Left hindlimb (tissue), 1 donor: ENCODE data around the gene GREB1L.

ENCODE experiments used
- DNase-seq: peaks from one replicate; pipeline ENCODE4 v3.0.0-alpha.2; 2018

GREB1L gene

DNA sequence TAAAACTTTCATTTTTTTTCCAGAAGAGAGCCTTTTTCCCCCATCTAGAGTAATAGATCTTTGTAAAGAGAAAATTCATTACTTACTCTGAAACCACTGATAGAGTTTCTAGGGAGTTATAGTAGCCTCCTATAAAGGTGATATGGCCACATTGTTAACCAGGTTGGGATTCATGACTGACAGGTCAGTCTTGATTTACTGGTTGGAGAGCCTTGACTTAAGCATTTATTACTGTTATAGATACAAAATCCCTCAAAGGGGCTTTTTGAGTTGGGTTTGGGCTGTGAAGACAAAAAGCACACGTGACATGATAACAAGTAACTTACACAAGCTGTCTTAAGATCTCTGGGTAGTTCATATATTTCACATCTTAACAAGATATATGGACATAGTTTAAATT lies 141.0 kb downstream of the GREB1L start:
- no peak for DNase-seq

DNA sequence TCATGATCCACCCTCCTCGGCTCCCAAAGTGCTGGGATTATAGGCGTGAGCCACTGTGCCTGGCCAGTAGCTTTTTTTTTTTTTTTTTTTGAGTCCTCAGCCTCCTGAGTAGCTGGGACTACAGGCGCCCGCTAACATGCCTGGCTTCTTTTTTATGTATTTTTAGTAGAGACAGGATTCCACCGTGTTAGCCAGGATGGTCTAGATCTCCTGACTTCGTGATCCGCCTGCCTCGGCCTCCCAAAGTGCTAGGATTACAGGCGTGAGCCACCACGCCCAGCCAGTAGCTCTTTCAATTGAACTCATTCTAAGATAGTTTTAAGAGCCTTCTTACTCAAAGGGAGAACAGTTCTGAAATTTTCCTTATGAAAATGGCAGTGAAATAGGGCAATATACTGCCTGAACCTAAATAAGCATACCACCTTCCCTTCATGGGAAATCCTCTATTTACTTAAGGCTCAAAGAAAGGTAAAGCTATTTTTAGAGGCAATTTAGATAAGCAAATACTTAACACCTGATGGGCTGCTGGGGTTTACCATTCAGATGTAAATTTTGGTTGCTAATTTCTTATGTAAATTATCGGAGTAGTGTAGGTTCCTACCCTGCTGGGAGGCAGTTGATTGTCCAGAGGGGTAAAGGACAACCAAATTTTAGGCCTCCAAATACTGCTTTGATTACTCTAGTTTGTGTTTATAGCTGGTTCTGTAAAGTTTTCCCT lies 144.7 kb downstream of the GREB1L start:
- DNase-seq = no peak

- DNase-seq = no peak
Observed at GRCh38 chr18:21387886-21388285, 145.9 kb downstream of the GREB1L start.

DNA sequence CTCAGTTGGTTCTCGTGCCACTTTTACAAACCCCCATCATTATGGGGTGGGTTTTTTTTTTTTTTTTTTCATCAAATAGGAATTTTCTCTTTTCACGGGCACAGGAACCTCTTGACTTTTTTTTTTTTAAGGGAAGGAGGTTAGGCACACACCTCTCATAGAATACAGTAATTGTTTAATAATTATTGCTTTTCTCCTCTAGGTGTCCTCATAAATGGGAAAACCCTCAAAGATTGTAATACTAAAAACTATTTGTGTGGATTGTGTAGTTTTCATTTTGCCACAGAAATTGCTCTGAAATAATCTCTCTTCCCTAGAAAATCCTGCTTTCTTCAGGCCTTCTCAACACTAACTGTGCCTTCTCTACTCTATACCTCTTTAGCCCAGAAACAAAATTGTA lies 147.3 kb downstream of the GREB1L start:
- no peak for DNase-seq

- DNase-seq = no peak
Observed at GRCh38 chr18:21389903-21390302, 147.9 kb downstream of the GREB1L start.

GRCh38 chr18:21391074-21391673 lies 149.1 kb downstream of the GREB1L start:
- DNase-seq = no peak

- DNase-seq = no peak
Observed at GRCh38 chr18:21393986-21394385, 152.0 kb downstream of the GREB1L start.

- no peak for DNase-seq
Observed at GRCh38 chr18:21398121-21398520, 156.1 kb downstream of the GREB1L start.

DNA sequence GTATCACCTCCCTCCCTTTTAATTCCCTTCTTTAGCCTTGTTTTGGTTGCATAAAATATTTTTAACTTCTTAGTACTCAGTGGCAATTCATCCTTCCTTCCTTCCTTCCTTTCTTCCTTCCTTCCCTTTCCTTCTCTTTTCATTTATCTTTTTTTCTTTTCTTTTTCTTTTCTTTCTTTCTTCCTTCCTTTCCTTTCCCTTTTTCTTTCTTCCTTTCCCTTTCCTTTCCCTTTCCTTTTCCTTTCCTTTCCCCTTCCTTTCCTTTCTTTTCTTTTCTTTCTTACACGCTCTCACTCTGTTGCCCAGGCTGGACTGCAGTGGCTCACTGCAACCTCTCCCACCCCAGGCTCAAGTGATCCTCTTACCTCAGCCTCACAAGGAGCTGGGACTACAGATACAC lies 160.2 kb downstream of the GREB1L start:
- DNase-seq = no peak

DNA sequence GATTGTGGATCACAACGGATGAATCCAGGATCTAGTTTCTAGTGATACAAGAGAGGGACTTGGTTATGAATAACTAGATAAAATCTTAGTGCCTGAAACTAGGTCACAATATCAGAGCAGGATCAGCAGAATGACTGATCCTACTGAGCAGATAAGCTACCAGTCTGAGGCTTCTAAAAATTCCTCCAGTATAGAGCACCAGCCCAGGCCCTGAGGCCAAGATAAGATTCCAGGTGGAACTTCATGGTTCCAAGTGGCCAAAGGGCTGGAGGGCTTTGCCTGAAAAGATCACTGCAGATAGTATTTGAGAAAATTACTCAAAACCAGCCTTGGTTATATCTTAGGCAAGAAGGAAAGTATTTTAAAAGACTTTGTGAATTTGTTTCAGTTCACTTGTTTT lies 162.4 kb downstream of the GREB1L start:
- no peak for DNase-seq

DNA sequence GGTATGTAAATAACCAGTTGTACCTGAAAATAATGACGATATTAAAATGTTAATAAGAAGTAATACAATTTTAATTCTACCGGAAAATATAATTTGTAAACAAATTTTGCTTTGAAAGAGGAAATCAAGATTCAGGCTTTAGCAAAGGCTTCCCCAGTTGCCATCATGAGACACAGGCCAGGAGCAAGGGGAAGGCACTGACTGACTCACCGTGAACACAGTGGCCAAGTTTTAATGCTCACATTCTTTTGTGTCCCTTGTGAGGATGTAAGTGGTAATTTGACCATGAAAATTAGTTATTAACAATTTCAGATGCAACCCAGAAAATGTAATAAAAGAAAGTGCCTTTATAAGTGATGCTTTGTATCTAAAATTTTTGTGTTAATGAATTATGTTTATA lies 164.1 kb downstream of the GREB1L start:
- DNase-seq = no peak

GRCh38 chr18:21408681-21409080 lies 166.6 kb downstream of the GREB1L start:
- no peak for DNase-seq

DNA sequence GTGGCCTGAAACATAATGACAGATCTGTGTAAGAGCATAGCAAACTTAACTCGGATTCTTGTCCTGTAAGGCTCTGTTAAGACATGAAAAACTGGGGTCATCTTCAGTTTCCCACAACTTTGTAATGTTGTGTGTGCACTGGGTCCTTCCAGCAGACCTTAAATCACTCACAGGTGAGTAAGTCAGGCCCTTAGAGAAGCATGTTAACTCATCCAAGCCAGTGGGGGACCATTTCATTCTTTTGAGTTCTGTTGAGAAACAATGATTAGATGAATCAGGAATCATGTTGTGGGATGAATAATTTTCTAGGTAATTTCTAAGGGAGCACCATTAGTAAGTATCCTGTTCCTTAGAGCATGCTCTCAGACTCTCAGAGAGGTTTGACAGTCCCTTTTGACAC lies 191.4 kb downstream of the GREB1L start:
- no peak for DNase-seq

DNA sequence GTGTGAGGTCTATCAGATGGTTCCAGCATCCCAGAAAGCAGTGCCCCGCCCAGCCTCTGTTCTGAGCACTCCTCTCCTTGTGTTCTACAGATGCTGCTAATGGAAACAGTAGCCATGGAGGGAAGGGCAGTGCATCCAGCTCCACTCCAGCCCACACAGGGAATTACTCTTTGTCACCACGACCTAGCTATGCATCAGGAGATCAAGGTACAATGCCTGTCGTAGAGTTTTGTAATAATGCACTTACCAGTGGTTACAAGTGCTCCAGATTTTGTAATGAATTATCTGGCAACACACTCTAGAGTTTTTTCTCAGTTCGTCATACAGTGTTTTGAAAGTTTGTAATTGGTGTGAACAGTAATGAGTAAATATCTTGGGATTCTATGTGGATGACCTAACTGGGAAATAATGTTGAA lies 197.4 kb downstream of the GREB1L start:
- DNase-seq = no peak

DNA sequence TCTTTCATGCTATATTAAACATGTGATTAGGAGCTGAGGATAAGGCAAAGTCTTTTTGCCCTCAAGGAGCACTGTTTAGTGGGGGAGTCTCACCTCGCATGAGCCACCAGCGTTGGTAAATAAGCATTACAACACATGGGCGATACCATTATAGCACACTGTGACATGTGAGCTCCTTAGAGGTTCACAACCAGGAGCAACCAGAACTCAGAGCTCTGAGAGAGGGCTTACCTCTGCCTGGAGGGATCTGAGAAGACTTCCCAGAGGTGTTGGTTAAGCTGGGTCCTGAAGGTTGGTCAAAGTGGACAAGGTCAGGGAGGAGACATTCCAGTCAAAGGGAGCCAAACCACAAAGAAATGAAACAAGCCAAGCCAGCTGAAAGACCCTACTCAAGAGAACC lies 199.6 kb downstream of the GREB1L start:
- DNase-seq = no peak

DNA sequence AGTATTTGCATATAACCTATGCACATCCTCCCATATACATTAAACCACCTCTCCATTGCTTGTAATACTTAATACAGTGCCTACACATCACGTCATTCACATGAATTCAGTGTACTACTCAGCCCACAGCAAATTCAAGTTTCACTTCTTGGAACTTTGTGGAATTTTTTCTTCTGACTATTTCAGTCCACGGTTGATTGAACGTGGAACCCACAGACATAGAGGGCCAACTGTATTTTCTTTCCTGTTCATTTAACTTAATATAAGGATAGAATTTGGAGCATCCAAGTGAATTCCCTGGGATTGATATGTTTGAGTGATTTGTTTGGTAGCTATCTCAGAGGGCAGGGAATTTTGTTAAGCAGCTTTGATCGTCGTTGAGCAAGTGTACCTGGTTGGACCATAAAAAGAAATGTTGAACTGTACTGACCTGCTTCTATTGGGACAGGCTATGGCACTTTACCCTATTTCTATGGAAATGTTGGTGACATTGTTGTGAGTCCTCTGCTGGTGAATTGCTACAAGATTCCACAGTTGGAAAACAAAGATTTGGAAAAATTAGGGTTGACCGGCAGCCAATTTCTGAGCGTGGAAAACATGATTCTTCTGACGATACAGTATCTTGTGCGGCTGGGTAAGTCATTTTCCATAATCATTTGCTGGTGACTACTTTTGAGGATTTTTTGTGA lies 201.9 kb downstream of the GREB1L start:
- no peak for DNase-seq

GRCh38 chr18:21444465-21445212 lies 202.6 kb downstream of the GREB1L start:
- no peak for DNase-seq

DNA sequence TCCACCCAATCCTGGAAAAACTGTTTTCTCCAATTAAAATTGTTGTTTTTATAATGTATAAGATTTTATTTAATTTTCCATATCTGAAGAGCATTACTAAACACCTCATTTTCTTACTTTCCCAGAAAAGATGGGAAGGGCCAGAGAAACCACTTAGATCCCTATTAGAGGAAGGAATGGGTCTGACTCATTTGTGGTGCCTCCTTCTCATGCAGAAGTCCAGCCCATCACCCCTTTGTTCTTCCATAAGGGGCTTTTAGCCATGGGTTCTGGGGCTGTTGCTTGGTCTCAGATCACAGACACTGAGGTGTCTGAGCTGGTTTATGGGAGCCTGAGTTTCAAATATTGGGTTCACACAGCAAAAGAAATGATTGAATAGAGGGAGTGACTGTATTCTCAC lies 206.3 kb downstream of the GREB1L start:
- no peak for DNase-seq

DNA sequence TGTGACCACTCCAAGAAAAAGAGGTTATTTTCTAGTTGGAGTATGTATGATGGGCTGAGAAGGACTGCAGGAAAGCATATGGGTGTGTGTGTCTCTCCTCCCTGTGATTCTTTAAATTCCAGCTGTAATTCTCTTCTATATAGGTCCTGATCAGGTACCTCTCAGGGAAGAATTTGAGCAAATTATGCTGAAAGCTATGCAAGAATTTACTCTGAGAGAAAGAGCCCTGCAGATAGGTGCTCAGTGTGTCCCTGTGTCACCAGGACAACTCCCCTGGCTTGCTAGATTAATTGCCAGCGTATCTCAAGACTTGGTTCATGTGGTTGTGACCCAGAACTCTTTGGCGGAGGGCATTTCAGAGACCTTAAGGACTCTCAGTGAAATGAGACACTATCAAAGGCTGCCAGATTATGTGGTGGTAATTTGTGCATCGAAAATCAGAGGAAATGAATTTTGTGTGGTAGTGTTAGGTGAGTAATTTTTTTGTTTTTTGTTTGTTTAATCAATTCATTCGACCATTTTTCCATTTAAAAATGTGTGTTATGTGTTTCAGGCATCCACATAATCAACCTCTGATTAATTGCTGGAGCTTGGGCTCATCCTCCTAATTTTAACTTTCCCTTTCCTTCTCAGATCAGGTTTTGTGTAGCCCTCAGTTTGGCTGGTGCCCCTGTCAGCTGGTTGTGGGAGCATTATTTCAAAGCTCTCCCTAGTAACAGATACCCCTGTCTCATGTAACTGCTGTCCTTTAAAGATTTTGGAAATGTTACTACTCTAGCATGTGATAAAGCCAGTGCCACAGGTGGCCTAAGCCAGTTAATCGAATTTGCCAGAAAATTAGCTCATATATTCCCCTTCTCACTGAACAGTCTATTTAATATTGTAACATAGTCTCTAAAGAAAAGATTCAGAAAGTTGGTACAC lies 207.6 kb downstream of the GREB1L start:
- DNase-seq = no peak

DNA sequence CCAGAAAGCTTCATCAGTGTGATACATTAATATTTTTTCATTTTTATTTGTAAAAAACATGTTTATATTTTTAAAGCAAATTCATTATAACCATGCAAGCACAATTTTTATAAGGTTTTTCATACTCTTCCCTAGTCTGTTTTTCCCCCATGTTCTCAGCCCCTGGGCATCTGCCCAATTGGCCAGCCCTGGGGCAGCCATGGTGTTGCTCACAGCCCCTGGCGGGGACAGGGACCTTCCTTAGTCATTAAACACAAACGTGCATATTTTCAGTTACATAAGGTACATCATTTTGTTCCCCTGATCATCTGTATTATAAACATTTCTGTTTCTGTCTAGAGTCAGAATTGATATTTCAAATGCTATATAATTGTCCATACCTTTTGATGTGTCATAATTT lies 208.5 kb downstream of the GREB1L start:
- DNase-seq = no peak

DNA sequence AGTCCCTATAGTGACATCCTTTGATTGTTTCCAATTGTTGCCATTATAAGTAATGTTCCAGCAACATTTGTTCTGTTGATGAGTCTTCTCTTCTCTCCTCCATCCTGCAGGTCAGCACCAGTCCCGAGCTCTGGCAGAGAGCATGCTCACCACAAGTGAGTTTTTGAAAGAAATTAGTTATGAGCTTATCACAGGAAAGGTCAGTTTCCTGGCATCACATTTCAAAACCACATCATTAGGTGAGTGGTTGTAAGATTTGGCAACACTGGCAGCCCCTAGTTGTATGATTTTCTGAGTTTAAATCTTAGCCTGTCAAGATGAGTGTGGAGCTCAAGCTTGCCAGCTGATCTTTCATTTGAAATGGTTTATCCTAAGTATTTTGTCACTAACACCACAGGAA lies 208.9 kb downstream of the GREB1L start:
- no peak for DNase-seq

- DNase-seq = no peak
Observed at GRCh38 chr18:21451851-21452250, 209.8 kb downstream of the GREB1L start.
